ENCODE measurements around the gene TMEM212.

TMEM212 gene

DNA sequence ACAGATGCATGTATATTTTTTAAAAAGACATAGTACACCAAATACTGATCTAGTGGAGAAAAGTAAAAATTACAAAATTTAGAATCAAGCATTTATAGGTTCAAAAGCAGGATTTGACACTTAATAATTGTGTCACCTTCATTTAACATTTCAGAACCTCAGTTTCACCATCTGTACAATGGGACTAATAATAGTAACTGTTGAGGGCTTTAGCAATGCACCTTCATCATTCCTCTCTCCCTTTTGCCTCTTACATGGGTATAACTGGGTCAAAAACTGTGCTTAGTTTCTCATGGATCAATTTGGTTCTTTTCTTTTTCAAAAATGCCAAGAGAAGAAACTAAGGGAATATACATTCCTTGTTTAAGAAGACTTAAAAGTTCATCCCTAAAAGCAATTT, 5.5 kb upstream of the TMEM212 start:
- no peak overlapping the region for H3K27ac ChIP-seq
- TF ChIP-seq, protein P1, sequence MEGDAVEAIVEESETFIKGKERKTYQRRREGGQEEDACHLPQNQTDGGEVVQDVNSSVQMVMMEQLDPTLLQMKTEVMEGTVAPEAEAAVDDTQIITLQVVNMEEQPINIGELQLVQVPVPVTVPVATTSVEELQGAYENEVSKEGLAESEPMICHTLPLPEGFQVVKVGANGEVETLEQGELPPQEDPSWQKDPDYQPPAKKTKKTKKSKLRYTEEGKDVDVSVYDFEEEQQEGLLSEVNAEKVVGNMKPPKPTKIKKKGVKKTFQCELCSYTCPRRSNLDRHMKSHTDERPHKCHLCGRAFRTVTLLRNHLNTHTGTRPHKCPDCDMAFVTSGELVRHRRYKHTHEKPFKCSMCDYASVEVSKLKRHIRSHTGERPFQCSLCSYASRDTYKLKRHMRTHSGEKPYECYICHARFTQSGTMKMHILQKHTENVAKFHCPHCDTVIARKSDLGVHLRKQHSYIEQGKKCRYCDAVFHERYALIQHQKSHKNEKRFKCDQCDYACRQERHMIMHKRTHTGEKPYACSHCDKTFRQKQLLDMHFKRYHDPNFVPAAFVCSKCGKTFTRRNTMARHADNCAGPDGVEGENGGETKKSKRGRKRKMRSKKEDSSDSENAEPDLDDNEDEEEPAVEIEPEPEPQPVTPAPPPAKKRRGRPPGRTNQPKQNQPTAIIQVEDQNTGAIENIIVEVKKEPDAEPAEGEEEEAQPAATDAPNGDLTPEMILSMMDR (conservative IDR thresholded peaks at IDR 0.05; ENCODE audit: low read depth), result no peak
- ChIA-PET CTCF (no interaction called here), POLR2A (ENCODE audit: low non-redundant PET) (no interaction called here)
- no peak for DNase-seq (ENCODE audit: low spot score)

DNA sequence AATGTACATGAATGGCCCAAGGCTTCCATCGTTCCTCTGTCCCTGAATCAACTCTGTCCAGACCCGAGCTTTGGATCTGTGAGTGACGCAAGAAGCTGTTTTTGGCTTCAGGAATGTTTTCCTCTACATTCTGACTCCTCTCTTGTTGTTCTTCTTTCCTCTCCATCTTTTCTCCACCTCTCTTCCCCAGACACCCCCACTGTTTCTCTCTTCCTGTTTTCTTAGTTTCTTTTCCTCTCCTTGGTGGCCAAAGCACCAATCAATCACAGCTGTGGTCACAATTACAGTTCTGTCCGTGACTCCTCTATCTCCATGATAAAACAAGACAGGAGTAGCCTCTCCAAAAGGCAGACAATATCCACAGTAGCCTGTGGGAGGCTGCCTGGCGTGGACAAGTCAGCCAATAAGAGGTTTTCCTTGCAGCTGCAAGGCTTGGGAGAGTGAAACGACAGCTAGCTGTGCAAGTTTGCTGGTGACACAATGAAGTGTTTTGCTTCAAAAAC, 4.9 kb upstream of the TMEM212 start:
- TF ChIP-seq, protein P1 (conservative IDR thresholded peaks at IDR 0.05; ENCODE audit: low read depth), result no peak
- H3K27ac ChIP-seq, result no peak overlapping the region
- POLR2A ChIA-PET (ENCODE audit: low non-redundant PET), result no interaction called here
- DNase-seq (ENCODE audit: low spot score), result no peak
- CTCF ChIA-PET, result no interaction called here

DNA sequence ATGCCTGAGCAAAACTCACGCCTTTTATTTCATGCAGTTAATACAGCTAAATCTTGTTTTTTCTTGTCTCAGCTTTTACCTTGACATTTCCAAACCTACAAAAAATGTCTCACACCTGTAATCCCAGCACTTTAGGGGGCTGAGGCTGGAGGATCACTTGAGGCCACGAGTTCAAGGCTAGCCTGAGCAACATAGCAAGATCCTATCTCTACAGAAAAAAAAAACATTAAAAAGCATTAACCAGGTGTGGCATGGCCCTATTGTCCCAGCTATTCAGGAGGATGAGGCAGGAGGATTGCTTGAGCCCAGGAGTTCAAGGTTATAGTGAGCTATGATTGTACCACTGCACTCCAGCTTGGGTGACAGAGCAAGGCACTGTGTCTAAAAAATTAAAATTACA, 3.9 kb upstream of the TMEM212 start:
- H3K27ac ChIP-seq, result no peak overlapping the region
- POLR2A ChIA-PET (ENCODE audit: low non-redundant PET), result no interaction called here

DNA sequence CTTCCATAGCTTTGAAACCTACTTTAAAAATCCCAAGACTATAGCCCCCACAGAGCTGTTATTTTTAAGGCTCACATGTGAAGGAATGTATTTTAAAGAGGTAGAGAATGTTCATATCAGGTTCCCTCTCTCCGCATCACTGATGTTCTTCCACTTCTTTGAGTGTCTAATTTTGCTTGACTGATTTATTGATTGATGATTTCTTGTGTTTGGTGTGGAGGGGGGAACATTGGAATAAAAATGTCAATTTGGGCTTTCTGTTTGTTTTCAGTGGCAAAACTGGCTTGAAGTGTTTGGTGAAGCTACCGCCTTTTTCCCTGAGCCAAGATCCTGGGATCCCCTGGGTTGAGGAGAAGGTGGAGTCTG, 2.7 kb upstream of the TMEM212 start:
- ChIA-PET POLR2A (ENCODE audit: low non-redundant PET) (no interaction called here), CTCF (interaction anchor here (0.6 kb wide), 1 partner anchor 194 kb away, joined by 3 read pairs; no protein-coding TSS in a partner anchor)
- TF ChIP-seq, protein P1 (conservative IDR thresholded peaks at IDR 0.05; ENCODE audit: low read depth), result no peak
- no peak for DNase-seq (ENCODE audit: low spot score)
- no peak overlapping the region for H3K27ac ChIP-seq

More for the DNA sequence above, 3.9 kb upstream of the TMEM212 start:
- TF ChIP-seq, protein P1 (conservative IDR thresholded peaks at IDR 0.05; ENCODE audit: low read depth), result no peak
- no peak for DNase-seq (ENCODE audit: low spot score)
- CTCF ChIA-PET, result no interaction called here

DNA sequence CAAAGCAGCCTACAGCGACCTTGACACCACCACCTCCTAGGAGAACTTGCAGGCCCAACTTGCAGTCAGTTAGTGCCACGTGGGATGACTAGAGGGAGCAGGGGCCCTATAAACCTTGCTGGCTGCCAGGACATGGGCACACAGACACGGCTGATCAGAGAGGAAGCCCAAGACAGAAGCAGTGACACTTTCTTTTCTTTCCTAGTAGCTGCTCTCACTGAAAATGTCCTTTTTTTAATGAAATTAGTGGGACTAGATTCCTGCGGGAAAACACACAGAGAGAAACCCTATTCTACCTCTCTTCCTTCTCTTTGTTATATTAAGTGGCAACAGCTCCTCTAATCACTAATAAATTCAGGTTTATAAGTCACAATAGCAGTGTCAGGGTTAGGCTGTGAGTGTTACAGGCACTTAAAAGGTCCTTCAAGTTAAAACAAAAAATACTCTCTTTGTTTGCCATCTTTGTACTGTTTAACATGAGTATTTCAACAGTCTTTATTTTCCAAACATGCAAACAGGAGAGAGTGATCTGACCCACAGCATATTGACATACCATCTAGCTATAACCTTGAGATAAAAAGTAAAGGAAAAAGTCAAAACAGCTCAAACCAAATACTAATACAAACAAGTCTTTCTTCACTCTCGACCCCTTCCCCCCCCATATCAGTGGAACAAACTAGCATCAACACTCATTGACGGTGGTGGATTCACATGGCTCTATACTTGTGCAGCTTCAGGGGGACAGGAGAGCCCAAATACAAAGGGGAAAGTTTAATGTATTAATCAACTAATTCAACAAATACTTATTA, 2.1 kb upstream of the TMEM212 start:
- ChIA-PET POLR2A (ENCODE audit: low non-redundant PET) (no interaction called here), CTCF (interaction anchor here (0.6 kb wide), 1 partner anchor 761 kb away, joined by 3 read pairs; no protein-coding TSS in a partner anchor)
- no peak for DNase-seq (ENCODE audit: low spot score)
- TF ChIP-seq, protein P1 (conservative IDR thresholded peaks at IDR 0.05; ENCODE audit: low read depth), result no peak
- no peak overlapping the region for H3K27ac ChIP-seq

DNA sequence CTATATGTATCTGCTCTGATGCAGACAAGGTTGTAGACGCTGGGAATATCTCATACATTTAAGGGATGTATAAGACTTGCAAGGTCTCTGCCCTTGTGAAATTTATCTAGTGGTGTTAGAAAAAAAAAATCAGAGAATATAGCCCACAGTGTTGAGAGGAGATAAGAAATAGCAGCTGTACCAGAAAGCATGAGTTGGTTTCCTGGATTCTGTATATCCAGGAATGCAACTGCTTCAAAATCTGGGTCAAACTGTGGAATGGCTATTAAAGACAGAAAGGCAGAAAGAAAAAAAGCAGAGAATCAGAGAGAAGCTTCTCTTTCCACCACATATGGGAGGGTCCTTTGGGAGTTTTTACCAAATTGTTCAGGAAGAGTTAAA, 1.5 kb upstream of the TMEM212 start:
- no peak for DNase-seq (ENCODE audit: low spot score)
- ChIA-PET CTCF (interaction anchor here (0.6 kb wide), 1 partner anchor 1522 kb away, joined by 6 read pairs; no protein-coding TSS in a partner anchor), POLR2A (ENCODE audit: low non-redundant PET) (no interaction called here)
- no peak overlapping the region for H3K27ac ChIP-seq
- TF ChIP-seq, protein P1 (conservative IDR thresholded peaks at IDR 0.05; ENCODE audit: low read depth), result no peak

Measured in RWPE1 (cell line).